DND-41 (cell line): Measurements from ENCODE around the gene FASTKD3.

Experiments used
- ATAC-seq: fragments of 200-7000 bp; cut with Tn5 transposase; 3 replicates; pipeline ENCODE4 v1.9.1; 2021; ENCODE audit warnings: low read depth; ENCODE audit not compliant: insufficient read depth
- DNase-seq: peaks from one replicate; pipeline ENCODE4 v3.0.0-alpha.2; 2020
- H2AFZ ChIP-seq: 2 replicates; pipeline ENCODE4 v1.6.0; 2012; ENCODE audit warnings: low read depth, low read length
- H3K27ac ChIP-seq: 2 replicates; pipeline ENCODE4 v1.5.1; 2012; ENCODE audit warnings: low read length, inconsistent platforms
- H3K27me3 ChIP-seq: fragments of 200-600 bp; sonication (generic); 2 replicates; pipeline ENCODE4 v1.6.0; 2012; ENCODE audit warnings: low read length, mild to moderate bottlenecking, inconsistent platforms; ENCODE audit not compliant: insufficient read depth, poor library complexity
- H3K36me3 ChIP-seq: 2 replicates; pipeline ENCODE4 v1.5.1; 2012; ENCODE audit warnings: low read length, inconsistent platforms; ENCODE audit not compliant: insufficient read depth
- H3K4me1 ChIP-seq: 2 replicates; pipeline ENCODE4 v1.5.1; 2012; ENCODE audit warnings: mild to moderate bottlenecking, low read length; ENCODE audit not compliant: insufficient read depth
- H3K4me2 ChIP-seq: 2 replicates; pipeline ENCODE4 v1.6.0; 2012; ENCODE audit warnings: mild to moderate bottlenecking, moderate library complexity, low read length, inconsistent platforms; ENCODE audit not compliant: insufficient read depth
- H3K4me3 ChIP-seq, 2 experiments: fragments of 200-600 bp in 1 of 2; shearing (Covaris generic) in 1 of 2; 2 replicates each; pipeline ENCODE4 v1.5.1; 2012 to 2016; ENCODE audit warnings: inconsistent platforms in 2 of 2, low read length in 2 of 2, mild to moderate bottlenecking in 2 of 2, low read depth in 1 of 2, moderate library complexity in 1 of 2
- H3K79me2 ChIP-seq: 2 replicates; pipeline ENCODE4 v1.6.0; 2012; ENCODE audit warnings: low read length, inconsistent platforms; ENCODE audit not compliant: insufficient read depth
- H3K9ac ChIP-seq: 2 replicates; pipeline ENCODE4 v1.6.0; 2012; ENCODE audit warnings: low read depth, mild to moderate bottlenecking, inconsistent platforms, low read length, moderate library complexity
- H3K9me3 ChIP-seq: 2 replicates; pipeline ENCODE4 v1.5.1; 2012; ENCODE audit warnings: low read length, moderate library complexity, mild to moderate bottlenecking, inconsistent platforms; ENCODE audit not compliant: insufficient read depth, severe bottlenecking
- H4K20me1 ChIP-seq: 2 replicates; pipeline ENCODE4 v1.6.0; 2012; ENCODE audit warnings: low read length; ENCODE audit not compliant: insufficient read depth
- CTCF ChIP-seq: IDR thresholded peaks from 2 replicates; pipeline ENCODE4 v1.5.1; 2012; ENCODE audit warnings: borderline replicate concordance, low read length, moderate library complexity, mild to moderate bottlenecking; ENCODE audit not compliant: poor library complexity, severe bottlenecking; ENCODE audit errors: extremely low read depth
- EZH2 ChIP-seq: IDR thresholded peaks from 3 replicates; pipeline ENCODE4 v1.6.1; 2012; ENCODE audit warnings: borderline replicate concordance, low read depth, mild to moderate bottlenecking, moderate library complexity, low read length, inconsistent platforms; ENCODE audit not compliant: severe bottlenecking

Gene FASTKD3

GRCh38 chr5:7846327-7846726 is 22.5 kb downstream of the FASTKD3 start:
- H3K36me3 ChIP-seq: no peaks in the 10 kb centered on the region
- TF ChIP-seq CTCF: no peak
- no peak for TF ChIP-seq EZH2
- H3K4me2 ChIP-seq: no peak overlapping the region
- H4K20me1 ChIP-seq: no peaks in the 10 kb centered on the region
- H3K27me3 ChIP-seq: peaks cover 5% of the 10 kb centered on the region
- no peak overlapping the region for H3K4me3 ChIP-seq
- DNase-seq (no peak), ATAC-seq (no peak)
- H3K9ac ChIP-seq: no peak overlapping the region
- peaks cover 5% of the 10 kb centered on the region for H3K9me3 ChIP-seq
- no peaks in the 10 kb centered on the region for H3K4me1 ChIP-seq
- H3K27ac ChIP-seq: no peak overlapping the region
- H2AFZ ChIP-seq: no peak overlapping the region
- H3K79me2 ChIP-seq: no peaks in the 10 kb centered on the region

DNA sequence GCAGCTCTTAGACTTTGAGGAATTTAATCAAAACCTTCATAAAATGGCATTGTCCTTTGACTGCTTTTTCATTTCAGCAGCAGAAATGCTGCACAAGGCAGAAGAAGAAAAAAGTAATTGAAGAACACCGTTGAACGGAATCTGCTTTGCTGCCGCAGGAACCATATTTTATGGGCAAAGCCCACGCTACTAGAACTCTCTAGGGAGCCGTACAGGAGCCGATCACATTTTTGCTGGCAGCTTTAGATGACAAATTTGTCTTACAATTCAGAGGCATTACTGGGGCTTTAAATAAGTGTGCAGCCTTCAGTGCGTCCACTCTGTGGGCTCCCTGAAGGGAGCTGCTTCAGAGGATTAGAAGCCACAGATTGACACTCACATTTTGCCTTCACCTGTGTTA is 23.3 kb downstream of the FASTKD3 start:
- H3K4me2 ChIP-seq: no peak overlapping the region
- ATAC-seq: no peak
- H2AFZ ChIP-seq: no peak overlapping the region
- no peak for DNase-seq
- no peaks in the 10 kb centered on the region for H3K36me3 ChIP-seq
- H3K27me3 ChIP-seq: peaks cover 5% of the 10 kb centered on the region
- no peak overlapping the region for H3K27ac ChIP-seq
- no peak overlapping the region for H3K9ac ChIP-seq
- no peak overlapping the region for H3K4me3 ChIP-seq
- no peaks in the 10 kb centered on the region for H3K9me3 ChIP-seq
- H3K79me2 ChIP-seq: no peaks in the 10 kb centered on the region
- no peaks in the 10 kb centered on the region for H3K4me1 ChIP-seq
- no peaks in the 10 kb centered on the region for H4K20me1 ChIP-seq
- TF ChIP-seq EZH2 (no peak), CTCF (no peak)

GRCh38 chr5:7844901-7845300 is 23.9 kb downstream of the FASTKD3 start:
- ATAC-seq (no peak), DNase-seq (no peak)
- Histone ChIP-seq H3K27me3 (peaks cover 5% of the 10 kb centered on the region), H3K4me3 (no peak overlapping the region), H2AFZ (no peak overlapping the region), H4K20me1 (no peaks in the 10 kb centered on the region), H3K4me1 (no peaks in the 10 kb centered on the region), H3K79me2 (no peaks in the 10 kb centered on the region), H3K9me3 (no peaks in the 10 kb centered on the region), H3K27ac (no peak overlapping the region), H3K4me2 (no peak overlapping the region), H3K36me3 (no peaks in the 10 kb centered on the region), H3K9ac (no peak overlapping the region)
- TF ChIP-seq EZH2 (no peak), CTCF (no peak)

GRCh38 chr5:7842531-7842930 is 26.3 kb downstream of the FASTKD3 start:
- H3K4me2 ChIP-seq: no peak overlapping the region
- TF ChIP-seq CTCF (no peak), EZH2 (no peak)
- peaks cover 5% of the 10 kb centered on the region for H3K27me3 ChIP-seq
- no peaks in the 10 kb centered on the region for H3K79me2 ChIP-seq
- no peak overlapping the region for H3K27ac ChIP-seq
- no peak overlapping the region for H3K4me3 ChIP-seq
- no peak overlapping the region for H2AFZ ChIP-seq
- DNase-seq (no peak), ATAC-seq (no peak)
- no peaks in the 10 kb centered on the region for H3K4me1 ChIP-seq
- H3K9ac ChIP-seq: no peak overlapping the region
- no peaks in the 10 kb centered on the region for H4K20me1 ChIP-seq
- H3K36me3 ChIP-seq: no peaks in the 10 kb centered on the region
- no peaks in the 10 kb centered on the region for H3K9me3 ChIP-seq
